HL-60 (cell line): ENCODE measurements around the gene BCL2.

ENCODE experiments used
- DNase-seq, 2 experiments: peaks; one replicate each; pipeline ENCODE4 v3.0.0-alpha.2; 2010 to 2020; ENCODE audit warnings: low read depth in 1 of 2, low spot score in 1 of 2
- H3K27ac ChIP-seq: fragments of 250-450 bp; sonication (Bioruptor Pico); replicated peaks from 2 replicates; pipeline ENCODE4 v1.5.1; 2020; ENCODE audit warnings: mild to moderate bottlenecking, moderate library complexity
- H3K27me3 ChIP-seq: fragments of 250-450 bp; sonication (Bioruptor Pico); 2 replicates; pipeline ENCODE4 v1.5.1; 2021; ENCODE audit warnings: mild to moderate bottlenecking, moderate library complexity; ENCODE audit not compliant: insufficient read depth, poor library complexity, severe bottlenecking
- H3K4me3 ChIP-seq: replicated peaks from 2 replicates; pipeline ENCODE4 v1.5.1; 2011; ENCODE audit warnings: mild to moderate bottlenecking, control low read depth, low read length; ENCODE audit not compliant: insufficient read depth
- GABPA ChIP-seq: IDR thresholded peaks from 2 replicates; pipeline ENCODE4 v1.6.1; 2012; ENCODE audit warnings: low read depth
- POLR2AphosphoS5 ChIP-seq: IDR thresholded peaks from 2 replicates; pipeline ENCODE4 v1.6.1; 2012; ENCODE audit warnings: low read depth
- SPI1 ChIP-seq: IDR thresholded peaks from 2 replicates; pipeline ENCODE4 v1.6.1; 2012; ENCODE audit warnings: low read depth, mild to moderate bottlenecking, borderline replicate concordance
- TF ChIP-seq, protein P1 (sequence below): IDR thresholded peaks from 2 replicates; pipeline ENCODE4 v1.6.1; 2012; ENCODE audit warnings: low read depth; ENCODE audit not compliant: insufficient replicate concordance
- TF ChIP-seq, protein P2 (sequence below): IDR thresholded peaks from one replicate; pipeline ENCODE4 v1.5.1; 2011; ENCODE audit warnings: low read length, control low read depth, inconsistent platforms; ENCODE audit not compliant: insufficient read depth

The BCL2 gene

DNA sequence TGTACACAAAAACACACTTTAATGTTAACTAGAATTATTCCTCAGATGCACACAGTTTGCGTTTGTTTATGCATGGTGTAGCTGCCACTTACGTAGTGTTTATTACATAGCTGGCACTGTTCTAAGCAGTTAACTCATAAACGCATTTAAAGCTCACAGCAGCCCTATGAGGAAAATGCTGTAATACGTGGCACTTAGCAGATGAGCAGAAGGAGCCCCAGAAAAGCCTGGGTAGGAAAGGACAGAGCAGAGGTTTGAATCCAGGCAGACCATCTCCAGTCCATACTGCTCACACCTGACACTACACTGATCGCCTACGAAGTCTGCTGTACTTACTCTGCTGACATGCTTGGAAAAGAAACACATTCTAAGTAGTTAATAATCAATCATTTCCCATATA, 66.6 kb downstream of the BCL2 start:
- TF ChIP-seq, protein P1, sequence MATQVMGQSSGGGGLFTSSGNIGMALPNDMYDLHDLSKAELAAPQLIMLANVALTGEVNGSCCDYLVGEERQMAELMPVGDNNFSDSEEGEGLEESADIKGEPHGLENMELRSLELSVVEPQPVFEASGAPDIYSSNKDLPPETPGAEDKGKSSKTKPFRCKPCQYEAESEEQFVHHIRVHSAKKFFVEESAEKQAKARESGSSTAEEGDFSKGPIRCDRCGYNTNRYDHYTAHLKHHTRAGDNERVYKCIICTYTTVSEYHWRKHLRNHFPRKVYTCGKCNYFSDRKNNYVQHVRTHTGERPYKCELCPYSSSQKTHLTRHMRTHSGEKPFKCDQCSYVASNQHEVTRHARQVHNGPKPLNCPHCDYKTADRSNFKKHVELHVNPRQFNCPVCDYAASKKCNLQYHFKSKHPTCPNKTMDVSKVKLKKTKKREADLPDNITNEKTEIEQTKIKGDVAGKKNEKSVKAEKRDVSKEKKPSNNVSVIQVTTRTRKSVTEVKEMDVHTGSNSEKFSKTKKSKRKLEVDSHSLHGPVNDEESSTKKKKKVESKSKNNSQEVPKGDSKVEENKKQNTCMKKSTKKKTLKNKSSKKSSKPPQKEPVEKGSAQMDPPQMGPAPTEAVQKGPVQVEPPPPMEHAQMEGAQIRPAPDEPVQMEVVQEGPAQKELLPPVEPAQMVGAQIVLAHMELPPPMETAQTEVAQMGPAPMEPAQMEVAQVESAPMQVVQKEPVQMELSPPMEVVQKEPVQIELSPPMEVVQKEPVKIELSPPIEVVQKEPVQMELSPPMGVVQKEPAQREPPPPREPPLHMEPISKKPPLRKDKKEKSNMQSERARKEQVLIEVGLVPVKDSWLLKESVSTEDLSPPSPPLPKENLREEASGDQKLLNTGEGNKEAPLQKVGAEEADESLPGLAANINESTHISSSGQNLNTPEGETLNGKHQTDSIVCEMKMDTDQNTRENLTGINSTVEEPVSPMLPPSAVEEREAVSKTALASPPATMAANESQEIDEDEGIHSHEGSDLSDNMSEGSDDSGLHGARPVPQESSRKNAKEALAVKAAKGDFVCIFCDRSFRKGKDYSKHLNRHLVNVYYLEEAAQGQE: no peak
- TF ChIP-seq, protein P2, sequence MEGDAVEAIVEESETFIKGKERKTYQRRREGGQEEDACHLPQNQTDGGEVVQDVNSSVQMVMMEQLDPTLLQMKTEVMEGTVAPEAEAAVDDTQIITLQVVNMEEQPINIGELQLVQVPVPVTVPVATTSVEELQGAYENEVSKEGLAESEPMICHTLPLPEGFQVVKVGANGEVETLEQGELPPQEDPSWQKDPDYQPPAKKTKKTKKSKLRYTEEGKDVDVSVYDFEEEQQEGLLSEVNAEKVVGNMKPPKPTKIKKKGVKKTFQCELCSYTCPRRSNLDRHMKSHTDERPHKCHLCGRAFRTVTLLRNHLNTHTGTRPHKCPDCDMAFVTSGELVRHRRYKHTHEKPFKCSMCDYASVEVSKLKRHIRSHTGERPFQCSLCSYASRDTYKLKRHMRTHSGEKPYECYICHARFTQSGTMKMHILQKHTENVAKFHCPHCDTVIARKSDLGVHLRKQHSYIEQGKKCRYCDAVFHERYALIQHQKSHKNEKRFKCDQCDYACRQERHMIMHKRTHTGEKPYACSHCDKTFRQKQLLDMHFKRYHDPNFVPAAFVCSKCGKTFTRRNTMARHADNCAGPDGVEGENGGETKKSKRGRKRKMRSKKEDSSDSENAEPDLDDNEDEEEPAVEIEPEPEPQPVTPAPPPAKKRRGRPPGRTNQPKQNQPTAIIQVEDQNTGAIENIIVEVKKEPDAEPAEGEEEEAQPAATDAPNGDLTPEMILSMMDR: no peak
- TF ChIP-seq SPI1: no peak
- TF ChIP-seq POLR2AphosphoS5: no peak
- no peak for TF ChIP-seq GABPA
- no peak overlapping the region for H3K4me3 ChIP-seq
- H3K27me3 ChIP-seq: no peaks in the 10 kb centered on the region
- H3K27ac ChIP-seq: peak overlapping the region; percentile 92
- peak; percentile 45 to 71 for DNase-seq

DNA sequence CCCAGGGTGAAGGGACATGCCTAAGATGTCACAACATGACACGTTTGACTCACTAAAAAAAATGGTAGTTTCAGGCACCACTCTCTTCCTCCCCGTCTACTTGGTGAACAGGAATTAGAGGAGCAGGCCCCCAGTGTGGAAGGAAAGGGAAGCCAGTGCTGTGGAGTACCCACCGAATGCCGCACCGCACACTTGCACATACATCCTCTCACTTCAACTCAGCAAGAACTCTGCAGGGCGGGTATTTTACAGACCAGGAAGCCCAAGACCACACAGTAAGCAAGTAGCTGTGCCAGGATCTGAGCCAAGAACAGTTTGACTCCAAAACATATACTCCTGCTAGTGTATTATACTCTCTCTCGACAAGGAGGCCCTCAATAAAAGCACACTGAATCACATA, 69.8 kb downstream of the BCL2 start:
- peak overlapping the region; percentile 62 for H3K27ac ChIP-seq
- H3K27me3 ChIP-seq: no peaks in the 10 kb centered on the region
- no peak overlapping the region for H3K4me3 ChIP-seq
- TF ChIP-seq, protein P1: no peak
- TF ChIP-seq GABPA: no peak; the same call in 1 of the 2 replicates
- TF ChIP-seq POLR2AphosphoS5: peak; percentile 61
- TF ChIP-seq SPI1: peak; percentile 11; the same call in 1 of the 2 replicates
- TF ChIP-seq, protein P2: no peak
- peak; percentile 83 to 93 for DNase-seq

DNA sequence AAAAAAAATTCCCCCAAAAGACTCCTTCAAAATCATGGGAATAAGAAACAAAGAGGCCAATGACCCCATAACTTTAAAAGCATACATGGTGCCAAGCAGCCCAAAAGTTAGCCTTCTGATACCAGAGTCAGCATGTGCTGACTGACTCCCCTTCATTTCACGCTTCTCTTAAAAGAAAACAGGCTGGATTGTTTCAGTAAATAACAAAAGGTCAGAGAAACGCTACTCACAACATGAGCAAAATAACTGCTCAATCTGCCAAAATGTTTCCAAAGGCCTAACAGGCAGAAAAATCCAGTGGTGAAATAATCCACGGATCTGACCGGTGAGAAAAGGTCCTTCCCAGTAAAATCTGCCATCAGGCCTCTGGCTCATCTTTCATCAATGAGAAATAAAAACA, 71.6 kb downstream of the BCL2 start:
- H3K4me3 ChIP-seq: no peak overlapping the region
- no peak for DNase-seq
- no peak overlapping the region for H3K27ac ChIP-seq
- no peaks in the 10 kb centered on the region for H3K27me3 ChIP-seq
- TF ChIP-seq, protein P2: no peak
- TF ChIP-seq POLR2AphosphoS5 (no peak), SPI1 (no peak), GABPA (no peak)
- TF ChIP-seq, protein P1: no peak
